Hematopoietic multipotent progenitor cell treated with erythropoietin and hydrocortisone succinate and interleukin-3 and kit ligand, for 4 days (in vitro differentiated cells): Measurements from ENCODE around the gene WNK4.

Source experiments
- DNase-seq: peaks from one replicate; pipeline ENCODE4 v3.0.0-alpha.2; 2015

WNK4 gene

DNA sequence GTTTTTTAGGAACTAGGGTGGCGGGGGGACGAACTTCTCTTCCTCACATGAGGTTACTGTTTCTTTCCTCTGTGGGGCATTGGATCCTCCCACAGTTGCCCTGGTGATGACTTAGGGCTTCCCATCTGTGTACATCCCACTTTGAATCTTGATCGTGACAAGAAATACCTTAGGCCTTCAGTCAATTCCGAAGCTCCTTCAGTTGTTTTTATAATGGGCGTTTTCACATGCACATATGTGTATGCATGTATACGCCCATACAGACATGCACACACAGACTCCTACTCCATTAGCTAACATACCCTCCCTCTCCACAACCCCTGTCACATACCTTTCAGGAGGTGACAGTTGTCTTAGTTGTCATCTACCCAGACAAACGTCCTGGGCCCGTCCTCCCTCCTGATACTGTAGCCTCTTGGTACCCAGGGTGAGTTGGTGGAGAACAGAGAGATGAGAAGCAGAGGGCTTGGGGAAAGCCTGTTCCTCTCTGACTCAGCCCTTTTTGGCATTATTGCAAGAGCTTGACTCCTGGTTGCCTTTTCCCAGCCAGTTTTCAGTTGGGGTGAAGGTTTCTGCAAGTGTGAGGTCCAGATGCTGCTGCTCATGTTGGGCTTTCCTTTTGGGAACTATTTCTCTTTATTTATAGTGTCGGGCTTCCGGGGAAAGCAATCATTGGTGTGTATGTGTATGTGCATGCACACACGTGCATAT, 61.7 kb downstream of the WNK4 start:
- DNase-seq: no peak

DNA sequence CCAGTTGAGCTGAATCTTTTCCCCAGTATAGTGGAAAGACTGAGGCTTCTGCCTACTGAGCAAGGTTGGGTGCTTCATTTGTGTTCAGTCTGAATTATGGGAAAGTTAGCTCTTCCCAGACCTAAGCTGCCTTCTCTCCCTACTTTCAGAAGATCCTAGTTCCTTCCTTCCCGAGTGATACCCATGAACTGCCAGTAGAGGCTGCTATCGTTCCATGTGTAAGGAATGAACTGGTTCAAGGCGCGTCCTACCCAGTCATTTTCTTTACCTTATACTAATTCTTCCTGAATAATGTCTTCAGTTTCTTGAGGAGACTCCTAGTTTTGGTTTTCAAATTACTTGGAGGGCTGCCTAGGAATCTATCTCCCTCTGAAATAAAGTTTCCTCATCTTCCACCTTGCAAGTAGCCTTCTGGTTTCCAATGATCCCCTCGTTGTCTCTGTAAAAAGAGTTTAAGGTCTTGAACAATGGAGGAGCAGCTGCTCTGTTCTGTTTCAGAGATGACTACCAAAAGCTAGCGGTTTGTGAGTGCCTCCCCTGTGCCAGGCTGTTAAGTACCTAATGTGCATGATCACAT, 63.0 kb downstream of the WNK4 start:
- DNase-seq: peak; percentile 74

DNA sequence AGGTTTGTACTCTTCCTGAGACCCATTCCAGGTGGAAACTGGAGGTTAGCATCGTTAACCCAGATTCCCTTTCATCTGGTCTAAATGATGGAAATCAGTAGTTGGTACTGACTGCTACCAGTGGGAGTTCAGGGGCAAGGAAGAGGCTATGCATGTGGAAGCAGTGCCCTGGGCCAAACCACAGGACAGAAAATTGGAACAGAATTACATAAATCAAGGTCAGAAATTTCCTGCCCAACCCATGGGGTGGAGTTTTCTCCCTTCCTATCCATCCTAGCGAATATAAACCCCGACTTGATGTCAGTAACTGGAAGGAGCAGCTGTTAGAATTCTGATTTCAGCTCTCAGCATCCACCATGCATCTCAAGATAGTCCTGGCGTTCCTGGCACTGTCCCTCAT, 63.9 kb downstream of the WNK4 start, which contains the start of gene AOC2:
Gene AOC2 (plus strand): TSS at position 310 of the 400 bp plus-strand sequence. CDS start 47 bp downstream, at position 357.
- DNase-seq: no peak

DNA sequence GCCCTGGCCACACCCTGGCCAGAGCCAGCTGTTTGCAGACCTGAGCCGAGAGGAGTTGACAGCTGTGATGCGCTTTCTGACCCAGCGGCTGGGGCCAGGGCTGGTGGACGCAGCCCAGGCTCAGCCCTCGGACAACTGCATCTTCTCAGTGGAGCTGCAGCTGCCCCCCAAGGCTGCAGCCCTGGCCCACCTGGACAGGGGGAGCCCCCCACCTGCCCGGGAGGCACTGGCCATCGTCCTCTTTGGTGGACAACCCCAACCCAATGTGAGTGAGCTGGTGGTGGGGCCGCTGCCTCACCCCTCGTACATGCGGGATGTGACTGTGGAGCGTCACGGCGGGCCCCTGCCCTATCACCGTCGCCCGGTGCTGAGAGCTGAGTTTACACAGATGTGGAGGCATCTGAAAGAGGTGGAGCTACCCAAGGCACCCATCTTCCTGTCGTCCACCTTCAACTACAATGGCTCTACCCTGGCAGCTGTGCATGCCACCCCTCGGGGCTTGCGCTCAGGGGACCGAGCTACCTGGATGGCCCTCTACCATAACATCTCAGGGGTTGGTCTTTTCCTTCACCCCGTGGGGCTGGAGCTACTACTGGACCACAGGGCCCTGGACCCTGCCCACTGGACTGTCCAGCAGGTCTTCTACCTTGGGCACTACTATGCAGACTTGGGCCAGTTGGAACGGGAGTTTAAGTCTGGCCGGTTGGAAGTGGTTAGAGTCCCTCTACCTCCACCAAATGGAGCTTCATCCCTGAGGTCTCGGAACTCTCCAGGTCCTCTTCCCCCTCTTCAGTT, 64.5 kb downstream of the WNK4 start:
- no peak for DNase-seq

DNA sequence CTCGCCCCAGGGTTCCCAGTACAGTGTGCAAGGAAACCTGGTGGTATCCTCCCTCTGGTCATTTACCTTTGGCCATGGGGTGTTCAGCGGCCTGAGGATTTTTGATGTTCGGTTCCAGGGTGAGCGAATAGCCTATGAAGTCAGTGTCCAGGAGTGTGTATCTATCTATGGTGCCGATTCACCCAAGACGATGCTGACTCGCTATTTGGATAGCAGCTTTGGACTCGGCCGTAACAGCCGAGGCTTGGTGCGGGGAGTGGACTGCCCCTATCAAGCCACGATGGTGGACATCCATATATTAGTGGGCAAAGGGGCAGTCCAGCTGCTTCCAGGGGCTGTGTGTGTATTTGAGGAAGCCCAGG, 65.1 kb downstream of the WNK4 start:
- DNase-seq: no peak

DNA sequence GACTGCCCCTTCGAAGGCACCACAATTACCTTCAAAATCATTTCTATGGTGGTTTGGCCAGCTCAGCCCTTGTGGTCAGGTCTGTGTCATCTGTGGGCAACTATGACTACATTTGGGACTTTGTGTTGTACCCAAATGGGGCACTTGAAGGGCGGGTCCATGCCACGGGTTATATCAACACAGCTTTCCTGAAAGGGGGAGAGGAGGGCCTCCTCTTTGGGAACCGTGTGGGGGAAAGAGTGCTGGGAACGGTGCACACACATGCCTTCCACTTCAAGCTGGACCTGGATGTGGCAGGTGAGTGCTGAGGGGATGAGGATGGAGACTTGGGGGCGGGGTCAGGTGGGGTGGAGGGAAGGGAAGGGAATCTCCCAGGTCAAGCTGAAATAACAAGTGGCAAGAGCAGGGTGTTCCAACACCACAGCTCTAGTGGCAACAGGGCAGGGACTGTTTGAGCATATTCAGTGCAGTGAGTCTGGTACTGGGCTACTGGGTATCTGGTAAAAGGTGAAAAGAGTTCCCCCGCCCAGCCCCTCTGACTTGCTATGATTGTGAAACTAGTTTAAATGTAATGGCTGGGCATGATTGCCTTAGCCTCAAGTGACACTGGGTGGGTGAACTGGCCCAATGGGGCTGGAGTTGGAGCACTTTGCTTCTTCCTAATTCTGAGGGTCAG, 65.6 kb downstream of the WNK4 start:
- no peak for DNase-seq
